SK-N-MC (cell line): ENCODE measurements around the gene HNRNPC.

Source experiments
- EZH2 ChIP-seq: fragments of 200-600 bp; sonication (generic); IDR thresholded peaks from one replicate; pipeline ENCODE4 v1.6.1; 2017; ENCODE audit warnings: antibody characterized with exemption
- FOXP2 ChIP-seq: optimal IDR thresholded peaks from 2 replicates; pipeline ENCODE3; 2011; ENCODE audit warnings: mild to moderate bottlenecking, moderate library complexity; ENCODE audit not compliant: insufficient read depth; ENCODE audit errors: extremely low read length, control extremely low read depth
- POLR2AphosphoS5 ChIP-seq: IDR thresholded peaks from 2 replicates; pipeline ENCODE4 v1.6.1; 2012; ENCODE audit warnings: mild to moderate bottlenecking, low read depth, low read length, borderline replicate concordance

DNA sequence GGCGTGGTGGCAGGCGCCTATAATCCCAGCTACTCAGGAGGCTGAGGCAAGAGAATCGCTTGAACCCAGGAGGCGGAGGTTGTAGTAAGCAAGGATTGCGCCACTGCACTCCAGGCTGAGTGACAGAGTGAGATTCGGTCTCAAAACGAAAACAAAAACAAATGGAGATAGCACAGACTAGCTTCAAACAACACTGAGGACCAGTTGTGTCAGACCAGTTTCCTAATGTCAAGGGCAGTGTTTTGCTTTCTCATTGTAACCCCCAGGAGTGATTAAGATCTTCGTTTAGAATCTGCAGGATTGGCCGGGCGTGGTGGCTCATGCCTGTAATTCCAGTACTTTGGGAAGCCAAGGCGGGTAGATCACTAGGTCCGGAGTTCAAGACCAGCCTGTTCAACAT, 29.1 kb upstream of the HNRNPC start:
- TF ChIP-seq EZH2 (no peak), POLR2AphosphoS5 (no peak), FOXP2 (no peak)
